GM19025 (cell line): Measurements from ENCODE around the gene DRAP1.

ENCODE experiments used
- ATAC-seq: cut with Tn5 transposase; IDR thresholded peaks from one replicate; pipeline ENCODE4 v1.9.1; 2021; ENCODE audit warnings: mild to moderate bottlenecking, low read depth, moderate library complexity; ENCODE audit not compliant: unreplicated experiment

The DRAP1 gene

DNA sequence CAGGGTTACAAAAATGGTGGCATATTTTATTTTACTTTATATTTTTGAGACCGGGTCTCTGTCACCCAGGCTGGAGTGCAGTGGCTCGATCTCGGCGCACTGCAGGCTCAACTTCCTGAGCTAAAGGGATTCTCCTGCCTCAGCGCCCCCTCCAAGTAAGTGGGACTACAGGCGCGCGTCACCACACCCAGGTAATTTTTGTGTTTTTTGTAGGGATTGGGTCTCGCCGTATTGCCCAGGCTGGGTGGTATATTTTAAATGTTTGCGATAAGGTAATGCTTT, 18.4 kb upstream of the DRAP1 start:
- no peak for ATAC-seq

DNA sequence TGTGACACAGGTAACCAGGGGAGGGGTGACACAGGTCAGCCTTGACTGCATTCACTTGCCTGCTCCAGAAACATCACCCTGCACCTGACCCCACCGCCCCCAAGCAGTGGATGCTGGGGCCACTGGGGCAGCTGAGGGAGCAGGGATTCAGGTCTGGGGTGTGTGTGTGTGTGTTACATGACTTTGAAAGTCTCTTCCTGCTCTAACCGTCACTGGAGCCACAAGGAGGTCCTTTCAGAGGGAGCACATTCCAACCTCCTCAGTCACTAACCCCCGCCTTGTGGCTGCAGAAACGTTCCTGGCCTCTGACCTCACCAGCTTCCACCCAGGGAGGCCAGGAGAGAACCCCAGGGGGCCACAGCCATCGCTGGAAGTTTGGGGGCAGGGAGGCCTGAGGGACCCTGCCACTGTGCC, 16.2 kb upstream of the DRAP1 start:
- ATAC-seq = no peak

DNA sequence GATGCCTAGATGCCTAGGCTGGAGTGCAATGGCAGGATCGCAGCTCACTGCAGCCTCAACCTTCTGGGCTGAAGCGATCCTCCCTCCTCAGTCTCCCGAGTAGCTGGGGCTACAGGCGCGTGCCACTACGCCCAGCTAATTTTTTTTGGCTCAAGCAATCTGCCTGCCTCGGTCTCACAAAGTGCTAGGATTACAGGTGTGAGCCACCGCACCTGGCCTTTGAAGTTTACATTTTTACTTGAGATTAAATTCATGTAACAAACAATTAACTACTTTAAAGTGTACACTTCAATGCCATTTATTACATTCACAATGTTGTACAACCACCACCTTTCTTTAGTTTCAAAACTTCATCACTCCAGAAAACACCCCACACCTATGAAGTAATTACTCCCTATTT, 15.5 kb upstream of the DRAP1 start:
- ATAC-seq = no peak

DNA sequence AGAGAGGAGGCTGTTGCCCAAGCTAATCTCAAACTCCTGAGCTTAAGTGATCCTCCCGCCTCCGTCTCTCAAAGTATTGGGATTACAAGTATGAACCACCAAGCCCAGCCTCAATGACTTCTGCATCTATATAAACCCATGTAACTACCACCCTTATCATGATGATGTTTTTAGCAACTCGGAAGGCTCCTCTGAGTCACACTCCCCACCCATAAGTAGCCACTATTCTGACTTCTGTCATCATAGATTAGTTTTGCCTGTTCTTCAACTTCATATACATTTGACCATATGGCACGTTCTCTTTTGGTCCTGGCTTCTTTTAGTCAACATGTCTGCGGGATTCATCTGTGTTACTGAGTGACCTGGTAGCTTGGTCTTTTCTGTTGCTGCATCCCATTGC, 12.6 kb upstream of the DRAP1 start:
- ATAC-seq = no peak

DNA sequence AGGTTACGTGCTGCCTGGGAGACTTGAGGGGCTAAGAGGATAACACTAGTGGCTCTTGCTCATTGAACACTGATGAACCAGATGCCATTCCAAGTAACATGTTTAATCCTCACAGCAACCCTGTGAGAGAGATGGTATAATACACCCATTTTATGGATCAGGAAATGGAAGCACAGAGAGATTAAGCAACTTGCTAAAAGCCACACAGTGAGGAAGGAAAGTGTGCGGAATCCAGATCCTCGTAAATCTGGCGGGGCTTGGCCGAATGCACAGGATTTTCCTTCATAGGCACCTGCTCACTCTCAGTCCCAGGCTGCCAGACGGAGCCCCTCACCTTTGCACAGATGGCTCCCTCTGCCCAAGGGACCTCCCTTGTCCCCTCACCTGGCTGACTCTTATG, 11.3 kb upstream of the DRAP1 start:
- no peak for ATAC-seq

DNA sequence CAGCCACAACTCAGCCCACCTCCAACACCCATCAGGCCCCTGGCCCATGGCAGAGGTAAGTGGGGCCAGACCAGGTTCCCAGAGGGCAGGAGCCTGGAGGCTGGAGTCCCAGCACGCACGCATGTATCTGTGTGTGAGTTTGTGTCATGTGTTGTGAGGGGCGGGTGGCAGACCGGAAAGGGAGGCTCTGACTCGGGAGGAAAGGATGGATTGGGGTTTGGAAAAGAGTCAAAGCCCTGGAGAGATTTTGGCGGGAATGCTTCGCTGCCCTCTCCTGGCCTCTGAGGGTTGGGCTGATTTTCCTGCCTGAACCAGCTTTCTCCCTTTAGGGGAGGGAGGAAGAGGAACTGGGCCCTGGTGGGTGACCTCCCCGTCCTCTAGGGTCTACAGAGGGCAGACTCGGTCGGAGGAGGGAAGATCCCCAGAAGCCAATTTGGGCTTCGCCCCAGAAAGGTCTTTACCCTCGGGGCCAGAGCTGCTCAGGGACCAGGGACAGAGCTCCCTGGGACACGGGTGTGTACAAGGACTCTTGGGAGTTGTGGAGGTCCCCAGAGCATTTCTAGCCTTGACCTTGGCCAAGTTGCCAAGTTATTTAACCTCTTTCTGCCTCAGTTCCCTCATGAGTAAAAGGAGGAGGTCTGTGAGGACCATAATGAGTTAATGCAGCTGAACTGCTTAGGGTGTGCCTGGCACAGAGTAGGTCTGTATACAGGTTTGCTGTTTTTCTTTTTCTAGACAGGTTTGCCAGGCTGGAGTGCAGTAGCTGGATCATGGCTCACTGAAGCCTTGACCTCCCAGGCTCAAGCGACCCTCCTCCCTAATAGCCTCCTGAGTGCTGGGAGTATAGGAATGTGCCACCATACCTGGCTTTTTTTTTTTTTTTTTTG, 7.3 kb upstream of the DRAP1 start:
- no peak for ATAC-seq

DNA sequence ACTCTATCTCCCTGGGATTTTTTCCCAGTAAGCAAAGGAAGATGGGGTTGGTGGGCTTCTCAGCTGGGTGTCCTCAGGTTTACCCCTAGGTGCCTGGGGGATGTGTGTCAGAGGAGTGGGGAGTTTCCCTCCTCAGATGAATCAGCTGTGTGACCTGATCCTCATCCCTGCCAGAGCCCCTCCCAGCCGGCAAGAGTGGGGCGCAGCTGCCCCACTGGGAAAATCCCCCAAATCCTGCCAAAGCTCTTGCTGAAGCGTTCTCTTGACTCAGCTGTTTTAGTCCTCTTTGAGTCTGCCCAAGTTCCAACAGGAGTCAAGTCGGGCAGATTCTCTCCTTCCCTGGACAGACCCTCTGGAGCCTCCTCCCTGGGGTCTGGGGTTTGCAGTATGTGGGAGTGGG, 6.4 kb upstream of the DRAP1 start:
- ATAC-seq = no peak

DNA sequence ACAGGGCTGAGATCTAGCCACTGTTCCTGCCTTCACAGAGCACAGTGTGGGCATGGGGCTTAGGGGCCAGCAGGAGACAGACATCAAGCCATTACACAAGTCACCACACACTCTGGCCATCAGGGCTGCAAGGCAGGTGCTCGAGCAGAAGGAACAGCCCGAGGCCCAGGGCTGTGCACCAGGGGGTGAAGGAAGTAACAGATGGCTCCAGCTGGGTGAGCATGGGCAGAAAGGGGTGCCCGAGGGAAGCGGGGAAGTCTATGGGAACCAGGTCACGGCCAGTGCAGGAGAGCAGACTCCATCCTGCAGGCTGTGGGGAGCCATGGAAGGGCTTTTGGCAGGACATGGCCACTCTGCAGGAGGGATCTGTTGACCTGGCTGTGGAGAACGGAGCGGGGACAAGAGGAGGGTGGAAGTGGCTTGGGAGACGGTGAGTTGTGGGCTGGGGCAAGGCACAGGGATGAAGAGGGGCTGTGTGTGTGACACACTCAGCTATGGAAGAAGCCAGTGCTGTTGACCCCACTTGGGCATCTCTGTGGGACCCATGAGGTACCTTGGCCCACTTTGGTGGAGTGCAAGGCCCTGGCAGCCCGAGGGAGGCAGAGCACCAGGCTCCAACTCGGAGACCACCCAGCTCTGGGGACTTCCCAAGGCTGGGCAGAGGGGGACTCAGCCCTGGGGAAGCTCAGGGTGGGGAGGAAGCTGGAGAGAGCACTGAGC, 4.0 kb upstream of the DRAP1 start:
- no peak for ATAC-seq

DNA sequence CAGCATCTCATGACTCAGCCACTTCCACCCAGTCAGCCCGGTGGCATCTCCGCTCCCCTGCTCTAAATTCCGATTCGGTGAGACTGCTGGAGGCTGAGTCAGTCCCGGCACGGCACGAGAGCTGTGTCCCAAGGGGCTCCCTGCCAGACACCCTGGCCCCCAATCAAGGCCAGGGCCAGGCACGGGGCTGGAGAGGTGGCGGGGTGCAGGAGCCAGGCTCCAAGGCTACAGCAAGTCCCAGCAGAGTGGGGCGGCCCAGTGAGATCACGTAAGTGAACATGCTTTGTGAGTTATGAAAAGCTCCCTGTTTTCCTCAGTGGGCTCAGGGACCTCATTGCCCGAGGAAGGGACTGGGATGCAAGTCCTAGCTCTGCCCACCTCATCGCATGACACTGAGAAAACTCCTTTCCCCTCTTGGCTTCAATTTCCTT, 3.4 kb upstream of the DRAP1 start:
- no peak for ATAC-seq

DNA sequence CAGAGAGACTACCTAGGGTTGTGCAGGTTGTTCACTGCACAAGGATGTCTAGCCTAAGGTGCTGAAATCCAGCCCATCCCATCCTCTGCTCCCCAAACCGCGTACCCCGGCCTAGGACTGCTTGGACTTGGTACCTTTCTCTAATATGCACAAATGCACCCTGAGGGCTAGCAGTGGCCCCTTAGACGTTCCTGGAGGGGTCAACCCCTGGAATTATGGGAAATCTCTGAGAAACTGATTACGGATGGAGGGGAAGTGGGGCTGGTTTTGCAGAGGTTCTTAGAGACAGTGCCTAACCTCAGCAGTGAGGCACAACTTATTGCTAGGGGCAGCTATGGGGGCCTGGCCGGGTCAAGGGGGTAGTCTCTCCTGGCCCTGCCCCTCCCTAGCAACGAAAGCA, 2.8 kb upstream of the DRAP1 start:
- no peak for ATAC-seq

DNA sequence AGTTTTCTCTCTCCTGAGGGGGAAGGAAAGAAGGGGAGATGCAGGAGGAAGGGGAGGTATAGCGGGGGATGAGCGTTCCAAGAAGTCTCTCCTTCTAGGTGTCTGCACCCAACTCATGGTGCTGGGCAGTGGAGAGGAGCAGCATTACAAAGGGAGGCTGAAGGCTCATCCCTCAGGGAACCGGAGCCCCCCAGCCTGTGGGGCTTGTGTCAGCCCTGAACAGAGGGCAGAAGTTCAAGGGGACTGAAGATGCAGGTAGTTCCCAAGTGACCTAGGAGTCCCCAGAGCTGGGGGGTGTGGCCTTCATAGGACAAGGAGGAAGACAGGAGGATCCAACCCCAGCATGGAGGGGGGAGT, 2.2 kb upstream of the DRAP1 start:
- ATAC-seq = no peak

DNA sequence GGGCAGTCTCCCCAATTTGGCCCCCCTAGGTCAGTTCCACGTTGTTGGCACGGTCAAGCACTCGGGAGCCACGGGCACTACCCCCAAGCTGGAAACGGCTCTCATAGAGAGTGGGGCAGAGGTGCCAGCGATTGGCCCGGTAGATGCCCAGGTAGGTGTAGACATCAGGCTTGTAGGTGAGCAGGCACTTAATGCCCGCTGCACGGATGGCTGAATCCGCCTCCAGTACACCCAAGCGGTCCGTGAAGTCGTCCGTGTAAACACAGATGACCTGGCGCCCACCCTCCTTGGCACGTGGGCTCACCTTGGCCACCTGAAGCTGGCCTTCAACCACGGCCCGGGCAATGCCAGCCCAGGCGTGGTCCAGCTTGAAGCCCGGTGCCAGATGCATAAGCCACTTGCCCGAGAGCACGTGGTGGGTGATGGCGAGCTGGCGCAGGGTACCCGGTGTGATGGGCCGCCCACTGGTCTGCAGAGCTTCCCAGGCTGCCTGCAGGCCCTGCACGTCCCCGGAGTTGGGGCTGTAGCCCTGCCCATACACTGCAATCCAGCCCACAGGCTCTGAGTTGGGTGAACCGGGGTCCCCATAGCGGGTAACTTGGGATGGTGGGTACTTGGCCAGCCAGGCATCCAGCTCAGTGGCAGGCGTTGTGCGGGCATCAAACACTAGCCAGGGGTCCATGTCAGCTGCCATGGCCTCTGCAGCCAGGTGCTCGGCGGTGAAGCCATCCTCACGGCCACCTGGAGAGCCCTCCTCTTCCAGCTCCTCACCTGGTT, 1.6 kb upstream of the DRAP1 start:
- no peak for ATAC-seq

DNA sequence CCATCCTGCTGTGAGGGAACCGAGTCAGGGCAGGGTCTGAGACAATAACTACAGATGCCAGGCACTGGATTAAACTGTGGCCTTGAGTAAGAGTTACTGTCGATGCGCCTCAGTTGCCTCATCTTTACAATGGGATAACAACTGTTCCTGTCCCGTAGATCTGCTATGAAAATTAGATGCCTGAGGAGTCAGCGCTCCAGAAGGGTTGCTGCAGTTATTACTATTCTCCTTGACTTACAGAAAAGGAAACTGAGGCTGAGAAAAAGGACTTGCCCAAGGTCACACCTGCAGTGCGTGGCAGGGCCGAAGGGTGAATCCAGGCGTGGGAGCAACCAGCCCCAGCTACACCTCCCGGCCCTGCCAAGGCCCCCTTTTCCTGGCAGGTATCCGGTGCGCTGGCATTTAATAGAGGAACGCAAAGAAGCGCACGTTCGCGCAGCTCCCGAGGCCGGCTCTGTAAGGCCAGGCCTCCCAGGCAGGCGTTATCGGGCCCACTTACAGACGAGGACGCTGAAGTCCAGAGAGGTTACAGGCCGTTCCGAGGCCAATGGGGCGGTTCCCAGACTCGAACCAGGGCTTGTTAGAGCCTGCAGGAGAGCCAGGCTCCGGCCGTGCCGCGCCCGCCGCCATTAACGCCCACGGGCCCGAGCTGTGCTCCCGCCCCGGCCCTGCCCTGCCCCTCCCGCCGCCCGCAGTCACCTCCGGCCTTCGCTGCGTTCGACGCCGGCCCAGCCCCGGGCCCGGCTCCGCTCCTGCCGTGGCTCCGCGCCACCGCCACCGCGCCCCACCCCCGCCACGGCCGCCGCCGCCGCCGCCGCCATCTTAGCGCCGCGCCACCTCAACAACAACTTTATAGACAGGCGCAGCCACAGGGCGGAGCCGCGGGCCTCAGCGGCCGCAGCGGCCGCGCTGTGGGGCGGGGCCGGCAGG, 750 bp upstream of the DRAP1 start, which contains the start of gene C11orf68:
C11orf68 (minus strand) TSS at position 852 of the 930 bp plus-strand sequence; CDS start at position 821, 31 bp downstream.
- peak; percentile 43 for ATAC-seq

DNA sequence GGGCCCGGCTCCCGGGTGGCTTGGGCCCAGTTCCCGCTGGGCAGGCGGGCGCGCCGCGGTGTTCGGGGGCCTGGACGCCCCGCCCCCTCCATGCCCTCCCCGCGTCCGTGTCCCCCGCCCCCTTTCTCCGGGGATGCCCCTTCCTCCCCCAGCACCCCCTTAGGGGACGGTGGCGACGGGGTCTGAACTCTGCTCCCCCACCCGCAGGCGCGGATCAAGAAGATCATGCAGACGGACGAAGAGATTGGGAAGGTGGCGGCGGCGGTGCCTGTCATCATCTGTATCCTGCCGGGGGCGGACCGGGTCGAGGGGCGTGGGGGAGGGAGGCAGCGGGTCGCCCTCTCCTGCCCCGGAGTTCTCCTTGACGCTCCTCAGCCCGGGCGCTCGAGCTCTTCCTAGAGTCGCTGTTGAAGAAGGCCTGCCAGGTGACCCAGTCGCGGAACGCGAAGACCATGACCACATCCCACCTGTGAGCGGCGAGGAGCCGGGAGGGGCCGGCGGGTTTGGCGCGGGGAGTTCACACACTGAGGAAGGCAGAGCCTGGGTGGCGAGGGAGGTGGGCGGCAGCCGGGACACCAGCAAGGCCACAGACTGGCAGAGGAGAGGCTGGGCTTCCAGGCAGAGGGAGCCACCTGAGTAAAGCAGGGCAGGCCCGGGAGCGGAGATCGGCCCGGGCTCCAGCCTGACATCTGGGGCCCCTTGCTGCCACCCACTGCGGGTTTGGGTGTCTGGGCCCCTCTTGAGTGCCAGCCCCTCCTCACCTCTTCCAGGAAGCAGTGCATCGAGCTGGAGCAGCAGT, 546 bp downstream of the DRAP1 start:
- peak; percentile 40 for ATAC-seq

DNA sequence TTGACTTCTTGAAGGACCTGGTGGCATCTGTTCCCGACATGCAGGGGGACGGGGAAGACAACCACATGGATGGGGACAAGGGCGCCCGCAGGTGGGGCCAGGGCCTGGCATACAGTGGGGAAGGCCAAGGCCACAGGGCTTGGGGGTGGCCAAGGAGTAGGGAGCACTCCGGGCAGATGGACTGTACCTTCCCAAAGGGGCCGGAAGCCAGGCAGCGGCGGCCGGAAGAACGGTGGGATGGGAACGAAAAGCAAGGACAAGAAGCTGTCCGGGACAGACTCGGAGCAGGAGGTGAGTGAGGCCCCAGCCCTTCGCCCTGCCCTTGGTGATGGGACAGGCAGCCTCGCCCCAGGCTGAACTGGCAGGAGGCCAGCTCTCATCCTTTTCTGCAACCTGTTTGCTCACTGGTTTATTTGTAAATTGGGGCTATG, 1.2 kb downstream of the DRAP1 start:
- no peak for ATAC-seq

DNA sequence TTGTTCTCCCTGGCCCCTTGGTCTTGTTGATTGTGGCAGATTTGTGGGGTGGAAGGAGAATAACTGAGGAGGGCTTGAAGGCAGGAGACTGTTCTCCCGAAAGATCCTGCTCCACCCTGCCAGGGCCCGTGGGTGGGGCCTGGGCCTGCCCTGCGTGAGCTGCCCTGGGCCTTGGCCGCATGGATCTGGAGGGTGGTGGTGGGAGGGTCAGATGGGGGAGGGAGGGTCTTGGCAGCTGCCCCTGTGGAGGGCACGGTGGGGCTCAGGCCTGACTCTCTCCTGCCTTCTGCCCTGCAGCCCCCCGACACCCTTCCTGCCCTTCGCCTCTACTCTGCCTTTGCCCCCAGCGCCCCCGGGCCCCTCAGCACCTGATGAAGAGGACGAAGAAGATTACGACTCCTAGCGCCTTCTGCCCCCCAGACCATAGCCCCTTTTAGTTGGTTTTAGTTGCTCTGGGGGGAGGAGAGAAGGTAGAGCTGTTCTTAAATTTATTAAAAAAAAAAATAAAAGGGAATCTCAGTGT, 1.9 kb downstream of the DRAP1 start:
- ATAC-seq = no peak

DNA sequence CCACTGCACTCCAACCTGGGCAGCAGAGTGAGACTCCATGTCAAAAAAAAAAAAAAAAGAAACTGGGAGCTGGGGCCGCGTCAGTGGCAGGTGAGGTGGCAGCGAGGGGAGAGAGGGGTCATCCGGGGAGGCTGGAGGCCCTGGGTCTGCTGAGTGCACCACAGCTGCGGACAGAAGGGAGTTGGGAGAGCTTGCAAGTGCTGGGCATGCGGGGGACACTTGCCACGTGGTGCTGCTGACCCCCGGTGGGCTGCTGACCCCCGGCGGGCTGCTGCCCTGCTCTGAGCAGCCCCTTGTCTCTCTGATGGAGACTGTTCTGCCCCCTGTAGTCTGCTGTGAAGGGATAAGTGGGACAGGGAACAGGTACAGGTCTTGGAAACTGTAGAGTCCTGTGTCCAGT, 2.6 kb downstream of the DRAP1 start:
- ATAC-seq = no peak

DNA sequence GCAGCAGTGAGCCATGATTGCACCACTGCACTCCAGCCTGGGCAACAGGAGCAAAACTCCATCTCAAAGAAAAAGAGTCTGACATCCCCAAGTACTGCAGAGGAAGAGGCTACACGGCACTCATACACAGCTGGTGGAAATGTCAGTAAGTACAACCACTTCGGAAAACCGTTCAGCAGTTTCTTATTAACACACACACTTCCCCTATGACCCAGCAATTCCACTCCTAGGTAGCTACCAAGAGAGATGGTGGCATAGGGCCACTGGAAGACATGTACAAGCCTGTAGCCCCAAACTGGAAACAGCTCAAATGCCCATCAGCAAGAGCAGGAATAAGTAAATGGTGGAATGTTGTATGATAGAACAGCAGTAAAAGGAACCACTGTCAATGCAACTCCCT, 3.3 kb downstream of the DRAP1 start:
- no peak for ATAC-seq

DNA sequence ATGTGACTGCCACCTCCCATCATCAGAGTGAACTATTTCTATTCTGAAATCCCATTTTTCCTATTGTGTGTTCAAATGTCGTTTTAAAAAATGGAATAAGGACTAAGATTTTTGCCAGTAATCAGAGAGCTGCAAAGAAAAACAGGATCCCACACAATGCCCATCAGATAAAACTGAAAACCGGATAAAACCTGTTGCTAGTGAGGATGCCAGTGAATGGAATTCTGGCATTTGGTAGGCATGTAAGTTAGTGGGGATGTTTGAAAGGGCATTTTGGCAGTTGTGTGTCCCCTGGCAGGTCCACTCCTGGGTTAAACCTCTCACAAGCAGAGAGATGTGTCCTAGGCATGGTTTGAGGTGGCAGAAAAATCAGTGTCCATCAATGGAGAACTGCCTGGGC, 6.2 kb downstream of the DRAP1 start:
- ATAC-seq = no peak
